SK-N-SH (cell line): ENCODE measurements around the gene ABCC11.

Experiments used
- CTCF ChIP-seq: fragments of 200-600 bp; sonication (generic); IDR thresholded peaks from 2 replicates; pipeline ENCODE4 v1.6.1; 2017; ENCODE audit warnings: antibody characterized with exemption, mild to moderate bottlenecking, moderate library complexity
- NRF1 ChIP-seq: IDR thresholded peaks from 2 replicates; pipeline ENCODE4 v1.6.1; 2012; ENCODE audit warnings: low read depth, mild to moderate bottlenecking, low read length
- RFX5 ChIP-seq: IDR thresholded peaks from 2 replicates; pipeline ENCODE4 v1.6.1; 2012; ENCODE audit warnings: mild to moderate bottlenecking, improper control_type of control experiment, low read length
- RXRA ChIP-seq: IDR thresholded peaks from 2 replicates; pipeline ENCODE4 v1.4.0; 2012; ENCODE audit warnings: low read depth, mild to moderate bottlenecking, borderline replicate concordance
- SIN3A ChIP-seq: IDR thresholded peaks from 2 replicates; pipeline ENCODE4 v1.6.1; 2012; ENCODE audit warnings: low read depth, mild to moderate bottlenecking, low read length, moderate library complexity, borderline replicate concordance

DNA sequence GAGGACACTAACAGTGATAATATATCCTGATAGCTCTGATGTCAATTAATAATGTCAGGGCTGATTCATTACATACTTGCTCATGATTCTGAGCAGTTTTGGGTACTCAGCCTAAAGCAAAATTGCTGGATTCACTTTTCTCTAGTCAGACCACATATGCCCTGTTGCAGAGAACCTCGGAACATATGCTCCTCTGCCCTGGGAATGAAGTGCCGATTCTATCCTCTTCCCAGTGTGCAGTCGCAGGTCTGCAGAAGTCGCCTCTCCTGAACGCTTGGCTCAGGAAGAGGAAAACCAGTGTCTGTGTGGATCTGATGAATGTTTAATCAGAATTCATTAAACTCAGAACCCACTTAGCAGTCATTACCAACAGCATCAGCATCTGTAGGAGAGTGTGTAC lies 126.1 kb downstream of the ABCC11 start:
- TF ChIP-seq SIN3A, result no peak
- no peak for TF ChIP-seq CTCF
- TF ChIP-seq RXRA, result no peak
- TF ChIP-seq NRF1, result no peak
- TF ChIP-seq RFX5, result no peak
